GM19397 (cell line): ENCODE measurements around the gene CACNA1C.
A peak's percentile ranks its signal among the peaks of the same experiment; 100 is the strongest.

Experiments
- ATAC-seq: cut with Tn5 transposase; IDR thresholded peaks from one replicate; pipeline ENCODE4 v1.9.1; 2021; ENCODE audit warnings: mild to moderate bottlenecking, moderate library complexity; ENCODE audit not compliant: unreplicated experiment

CACNA1C gene

GRCh38 chr12:2689879-2690278 is 637.1 kb downstream of the CACNA1C start:
- ATAC-seq = no peak

- ATAC-seq = no peak
Observed at GRCh38 chr12:2690348-2691005, 637.7 kb downstream of the CACNA1C start.

GRCh38 chr12:2691006-2691344 is 638.2 kb downstream of the CACNA1C start:
- ATAC-seq = peak; percentile 13

GRCh38 chr12:2691345-2692071 is 638.7 kb downstream of the CACNA1C start:
- peak; percentile 57 for ATAC-seq

- ATAC-seq = no peak
Observed at GRCh38 chr12:2692080-2692479, 639.3 kb downstream of the CACNA1C start.

- ATAC-seq = no peak
Observed at GRCh38 chr12:2693244-2693860, 640.6 kb downstream of the CACNA1C start.

GRCh38 chr12:2693980-2694610 is 641.3 kb downstream of the CACNA1C start:
- no peak for ATAC-seq

- ATAC-seq = no peak
Observed at GRCh38 chr12:2696136-2696535, 643.3 kb downstream of the CACNA1C start.

- no peak for ATAC-seq
Observed at GRCh38 chr12:2697057-2697800, 644.4 kb downstream of the CACNA1C start.

- no peak for ATAC-seq
Observed at GRCh38 chr12:2698566-2698965, 645.8 kb downstream of the CACNA1C start.

- ATAC-seq = no peak
Observed at GRCh38 chr12:2710701-2711100, 657.9 kb downstream of the CACNA1C start.

GRCh38 chr12:2719392-2719791 is 666.6 kb downstream of the CACNA1C start:
- ATAC-seq = no peak

GRCh38 chr12:2722806-2723205 is 670.0 kb downstream of the CACNA1C start:
- no peak for ATAC-seq

- ATAC-seq = no peak
Observed at GRCh38 chr12:2732290-2732689, 679.5 kb downstream of the CACNA1C start.

- ATAC-seq = no peak
Observed at GRCh38 chr12:2733493-2734355, 680.9 kb downstream of the CACNA1C start.

GRCh38 chr12:2735432-2735831 is 682.6 kb downstream of the CACNA1C start:
- ATAC-seq = no peak

- no peak for ATAC-seq
Observed at GRCh38 chr12:2737656-2738241, 685.0 kb downstream of the CACNA1C start.

- ATAC-seq = no peak
Observed at GRCh38 chr12:2739069-2739468, 686.3 kb downstream of the CACNA1C start.

- ATAC-seq = no peak
Observed at GRCh38 chr12:2739832-2740641, 687.2 kb downstream of the CACNA1C start.
